Medulla oblongata (tissue), 1 donor: ENCODE results near the gene HPCA.

ENCODE experiments used
- DNase-seq: peaks from one replicate; pipeline ENCODE4 v3.0.0-alpha.2; 2015; ENCODE audit errors: extremely low spot score

The HPCA gene

DNA sequence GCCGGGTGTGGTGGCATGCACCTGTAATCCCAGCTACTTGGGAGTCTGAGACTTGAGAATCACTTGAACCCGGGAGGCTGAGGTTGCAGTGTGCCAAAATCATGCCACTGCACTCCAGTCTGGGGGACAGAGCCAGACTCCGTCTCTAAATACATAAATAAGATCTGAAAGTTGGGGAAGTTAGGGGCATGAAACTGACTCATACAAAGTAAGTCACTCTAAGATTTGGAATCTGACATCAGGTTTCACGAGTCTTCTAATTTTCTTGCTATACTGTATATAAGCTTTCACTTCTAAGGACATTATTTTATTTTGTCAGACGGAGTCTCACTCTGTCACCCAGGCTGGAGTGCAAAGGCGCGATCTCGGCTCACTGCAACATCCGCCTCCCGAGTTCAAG is 48.2 kb downstream of the HPCA start:
- no peak for DNase-seq

DNA sequence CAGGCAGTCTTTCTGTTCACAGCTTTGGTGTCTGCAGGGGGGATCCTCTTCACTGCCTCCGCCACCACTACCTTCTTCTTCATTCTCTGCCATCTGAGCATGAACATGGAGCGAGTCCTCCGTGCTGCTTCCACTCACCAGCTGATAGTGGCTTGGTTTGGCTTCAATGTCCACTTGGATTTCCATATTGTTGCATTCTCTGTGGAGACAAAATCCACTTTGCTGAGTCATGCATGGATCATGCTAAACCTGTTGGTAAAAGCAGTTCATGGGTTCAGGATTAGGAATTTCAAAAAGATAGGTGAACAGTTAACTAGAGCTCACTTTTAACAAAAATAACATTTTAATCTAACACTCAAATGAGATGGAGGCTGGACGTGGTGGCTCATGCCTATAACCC is 50.8 kb downstream of the HPCA start:
- no peak for DNase-seq

DNA sequence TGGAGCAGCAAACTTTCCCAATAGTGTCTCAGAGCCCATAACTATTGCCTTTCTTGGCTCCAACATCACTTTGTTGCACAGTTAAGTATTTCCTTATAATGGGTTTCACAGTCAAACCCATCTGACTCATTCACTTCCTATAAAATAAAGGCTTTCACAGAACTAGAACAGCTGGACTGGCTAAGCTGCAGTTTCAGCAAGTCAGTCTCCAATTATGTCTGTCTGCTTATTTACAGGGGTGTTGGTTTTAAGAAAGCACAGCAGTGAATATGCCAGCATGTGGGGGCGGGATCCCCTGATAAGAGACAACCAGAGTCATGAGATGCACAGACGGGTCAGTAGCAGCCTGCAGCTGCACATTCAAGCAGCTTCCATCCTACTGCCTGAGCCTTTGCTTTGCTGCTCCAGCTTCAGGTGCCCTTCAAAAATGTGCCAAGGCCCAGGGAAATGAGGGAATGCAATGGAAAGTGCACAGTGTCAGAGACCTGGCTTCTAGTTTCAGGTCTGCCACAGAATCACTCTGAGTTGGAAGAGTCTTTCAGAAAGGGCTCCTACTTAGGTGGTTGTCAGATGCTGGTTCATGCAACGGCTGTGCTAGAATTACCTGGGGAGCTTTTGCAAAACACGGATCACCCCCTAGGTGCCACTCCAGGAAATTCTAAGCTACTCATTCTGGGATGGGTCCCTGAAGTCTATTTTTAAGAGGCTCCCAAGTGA is 53.5 kb downstream of the HPCA start:
- DNase-seq, result peak; percentile 57

DNA sequence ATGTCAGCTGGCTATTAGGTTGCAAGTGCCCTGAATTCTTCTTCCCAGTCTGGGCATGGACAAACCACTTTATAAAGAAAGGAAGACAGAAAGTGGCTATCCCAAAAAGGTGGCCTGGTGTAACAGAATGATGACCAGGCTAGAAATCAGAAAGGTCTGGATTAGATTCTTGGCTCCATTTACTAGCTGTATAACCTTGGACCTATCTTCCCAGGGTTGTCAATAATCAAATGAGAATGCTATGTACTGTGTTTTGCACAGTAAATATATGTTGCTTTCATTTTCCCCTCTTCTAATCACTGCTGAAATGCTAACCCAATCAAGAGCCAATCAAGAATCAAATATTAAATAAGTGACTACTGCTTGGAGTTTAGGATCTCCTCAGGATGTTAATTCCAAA is 57.9 kb downstream of the HPCA start:
- no peak for DNase-seq
